ENCODE results near the gene FGFR2. TPM values are rescaled to one million over a fixed set of nuclear protein-coding genes. Genes with fewer than 3 reads are reported as not detected.

Gene FGFR2
- total and polyA plus RNA-seq, 9 of the 15 experiments (the other 6 are each of a cell fraction or from before 2014, with no cell fraction given) = 0.20 TPM; not detected in 8

DNA sequence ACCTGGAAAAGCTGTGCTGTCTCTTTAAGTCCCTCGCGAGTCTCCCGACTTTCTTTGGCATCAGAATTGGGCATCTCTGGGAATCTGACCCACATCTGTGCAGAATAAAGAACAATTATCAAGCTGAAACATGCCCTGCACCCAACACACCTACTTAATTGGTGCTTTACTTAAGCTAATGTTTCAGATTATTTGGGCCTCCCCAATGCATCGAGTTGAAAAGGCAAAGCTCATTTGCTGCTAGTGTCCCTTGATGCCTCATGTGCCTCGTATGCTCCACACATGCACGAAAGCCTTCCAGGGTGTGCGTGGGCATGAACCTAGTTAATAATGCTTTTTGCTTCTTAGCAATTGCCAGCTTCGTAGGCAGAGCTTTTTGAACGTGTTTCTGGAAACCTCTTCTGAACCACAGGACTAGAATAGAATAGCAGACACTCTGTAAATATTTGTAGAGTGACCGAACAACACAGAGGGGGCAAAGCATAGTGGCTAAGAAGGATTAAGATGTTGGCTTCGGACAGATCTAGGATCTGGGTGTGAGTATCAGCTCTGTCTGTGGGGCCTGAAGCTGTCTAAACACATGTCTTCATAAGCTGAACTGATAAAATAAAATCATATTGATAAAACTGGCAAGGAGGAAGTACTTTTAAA is 26.7 kb upstream of the FGFR2 start (continued):
- TF ChIP-seq ZNF324 (CRISPR knock-in tag; IDR thresholded peaks at IDR 0.05) (no peak), ZNF584 (CRISPR knock-in tag; IDR thresholded peaks at IDR 0.05; ENCODE audit: low read depth) (no peak), NFIC (IDR thresholded peaks at IDR 0.05) (no peak), MAFK (IDR thresholded peaks at IDR 0.05; ENCODE audit: low read length) (no peak), FOXA3 (CRISPR knock-in tag; conservative IDR thresholded peaks at IDR 0.05 in 1 of 2, IDR thresholded peaks at IDR 0.05 in 1 of 2) (no peak)
- TF ChIP-seq, protein P1, sequence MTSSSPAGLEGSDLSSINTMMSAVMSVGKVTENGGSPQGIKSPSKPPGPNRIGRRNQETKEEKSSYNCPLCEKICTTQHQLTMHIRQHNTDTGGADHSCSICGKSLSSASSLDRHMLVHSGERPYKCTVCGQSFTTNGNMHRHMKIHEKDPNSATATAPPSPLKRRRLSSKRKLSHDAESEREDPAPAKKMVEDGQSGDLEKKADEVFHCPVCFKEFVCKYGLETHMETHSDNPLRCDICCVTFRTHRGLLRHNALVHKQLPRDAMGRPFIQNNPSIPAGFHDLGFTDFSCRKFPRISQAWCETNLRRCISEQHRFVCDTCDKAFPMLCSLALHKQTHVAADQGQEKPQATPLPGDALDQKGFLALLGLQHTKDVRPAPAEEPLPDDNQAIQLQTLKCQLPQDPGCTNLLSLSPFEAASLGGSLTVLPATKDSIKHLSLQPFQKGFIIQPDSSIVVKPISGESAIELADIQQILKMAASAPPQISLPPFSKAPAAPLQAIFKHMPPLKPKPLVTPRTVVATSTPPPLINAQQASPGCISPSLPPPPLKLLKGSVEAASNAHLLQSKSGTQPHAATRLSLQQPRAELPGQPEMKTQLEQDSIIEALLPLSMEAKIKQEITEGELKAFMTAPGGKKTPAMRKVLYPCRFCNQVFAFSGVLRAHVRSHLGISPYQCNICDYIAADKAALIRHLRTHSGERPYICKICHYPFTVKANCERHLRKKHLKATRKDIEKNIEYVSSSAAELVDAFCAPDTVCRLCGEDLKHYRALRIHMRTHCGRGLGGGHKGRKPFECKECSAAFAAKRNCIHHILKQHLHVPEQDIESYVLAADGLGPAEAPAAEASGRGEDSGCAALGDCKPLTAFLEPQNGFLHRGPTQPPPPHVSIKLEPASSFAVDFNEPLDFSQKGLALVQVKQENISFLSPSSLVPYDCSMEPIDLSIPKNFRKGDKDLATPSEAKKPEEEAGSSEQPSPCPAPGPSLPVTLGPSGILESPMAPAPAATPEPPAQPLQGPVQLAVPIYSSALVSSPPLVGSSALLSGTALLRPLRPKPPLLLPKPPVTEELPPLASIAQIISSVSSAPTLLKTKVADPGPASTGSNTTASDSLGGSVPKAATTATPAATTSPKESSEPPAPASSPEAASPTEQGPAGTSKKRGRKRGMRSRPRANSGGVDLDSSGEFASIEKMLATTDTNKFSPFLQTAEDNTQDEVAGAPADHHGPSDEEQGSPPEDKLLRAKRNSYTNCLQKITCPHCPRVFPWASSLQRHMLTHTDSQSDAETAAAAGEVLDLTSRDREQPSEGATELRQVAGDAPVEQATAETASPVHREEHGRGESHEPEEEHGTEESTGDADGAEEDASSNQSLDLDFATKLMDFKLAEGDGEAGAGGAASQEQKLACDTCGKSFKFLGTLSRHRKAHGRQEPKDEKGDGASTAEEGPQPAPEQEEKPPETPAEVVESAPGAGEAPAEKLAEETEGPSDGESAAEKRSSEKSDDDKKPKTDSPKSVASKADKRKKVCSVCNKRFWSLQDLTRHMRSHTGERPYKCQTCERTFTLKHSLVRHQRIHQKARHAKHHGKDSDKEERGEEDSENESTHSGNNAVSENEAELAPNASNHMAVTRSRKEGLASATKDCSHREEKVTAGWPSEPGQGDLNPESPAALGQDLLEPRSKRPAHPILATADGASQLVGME (CRISPR knock-in tag; IDR thresholded peaks at IDR 0.05) = no peak
- TF ChIP-seq, protein P2, sequence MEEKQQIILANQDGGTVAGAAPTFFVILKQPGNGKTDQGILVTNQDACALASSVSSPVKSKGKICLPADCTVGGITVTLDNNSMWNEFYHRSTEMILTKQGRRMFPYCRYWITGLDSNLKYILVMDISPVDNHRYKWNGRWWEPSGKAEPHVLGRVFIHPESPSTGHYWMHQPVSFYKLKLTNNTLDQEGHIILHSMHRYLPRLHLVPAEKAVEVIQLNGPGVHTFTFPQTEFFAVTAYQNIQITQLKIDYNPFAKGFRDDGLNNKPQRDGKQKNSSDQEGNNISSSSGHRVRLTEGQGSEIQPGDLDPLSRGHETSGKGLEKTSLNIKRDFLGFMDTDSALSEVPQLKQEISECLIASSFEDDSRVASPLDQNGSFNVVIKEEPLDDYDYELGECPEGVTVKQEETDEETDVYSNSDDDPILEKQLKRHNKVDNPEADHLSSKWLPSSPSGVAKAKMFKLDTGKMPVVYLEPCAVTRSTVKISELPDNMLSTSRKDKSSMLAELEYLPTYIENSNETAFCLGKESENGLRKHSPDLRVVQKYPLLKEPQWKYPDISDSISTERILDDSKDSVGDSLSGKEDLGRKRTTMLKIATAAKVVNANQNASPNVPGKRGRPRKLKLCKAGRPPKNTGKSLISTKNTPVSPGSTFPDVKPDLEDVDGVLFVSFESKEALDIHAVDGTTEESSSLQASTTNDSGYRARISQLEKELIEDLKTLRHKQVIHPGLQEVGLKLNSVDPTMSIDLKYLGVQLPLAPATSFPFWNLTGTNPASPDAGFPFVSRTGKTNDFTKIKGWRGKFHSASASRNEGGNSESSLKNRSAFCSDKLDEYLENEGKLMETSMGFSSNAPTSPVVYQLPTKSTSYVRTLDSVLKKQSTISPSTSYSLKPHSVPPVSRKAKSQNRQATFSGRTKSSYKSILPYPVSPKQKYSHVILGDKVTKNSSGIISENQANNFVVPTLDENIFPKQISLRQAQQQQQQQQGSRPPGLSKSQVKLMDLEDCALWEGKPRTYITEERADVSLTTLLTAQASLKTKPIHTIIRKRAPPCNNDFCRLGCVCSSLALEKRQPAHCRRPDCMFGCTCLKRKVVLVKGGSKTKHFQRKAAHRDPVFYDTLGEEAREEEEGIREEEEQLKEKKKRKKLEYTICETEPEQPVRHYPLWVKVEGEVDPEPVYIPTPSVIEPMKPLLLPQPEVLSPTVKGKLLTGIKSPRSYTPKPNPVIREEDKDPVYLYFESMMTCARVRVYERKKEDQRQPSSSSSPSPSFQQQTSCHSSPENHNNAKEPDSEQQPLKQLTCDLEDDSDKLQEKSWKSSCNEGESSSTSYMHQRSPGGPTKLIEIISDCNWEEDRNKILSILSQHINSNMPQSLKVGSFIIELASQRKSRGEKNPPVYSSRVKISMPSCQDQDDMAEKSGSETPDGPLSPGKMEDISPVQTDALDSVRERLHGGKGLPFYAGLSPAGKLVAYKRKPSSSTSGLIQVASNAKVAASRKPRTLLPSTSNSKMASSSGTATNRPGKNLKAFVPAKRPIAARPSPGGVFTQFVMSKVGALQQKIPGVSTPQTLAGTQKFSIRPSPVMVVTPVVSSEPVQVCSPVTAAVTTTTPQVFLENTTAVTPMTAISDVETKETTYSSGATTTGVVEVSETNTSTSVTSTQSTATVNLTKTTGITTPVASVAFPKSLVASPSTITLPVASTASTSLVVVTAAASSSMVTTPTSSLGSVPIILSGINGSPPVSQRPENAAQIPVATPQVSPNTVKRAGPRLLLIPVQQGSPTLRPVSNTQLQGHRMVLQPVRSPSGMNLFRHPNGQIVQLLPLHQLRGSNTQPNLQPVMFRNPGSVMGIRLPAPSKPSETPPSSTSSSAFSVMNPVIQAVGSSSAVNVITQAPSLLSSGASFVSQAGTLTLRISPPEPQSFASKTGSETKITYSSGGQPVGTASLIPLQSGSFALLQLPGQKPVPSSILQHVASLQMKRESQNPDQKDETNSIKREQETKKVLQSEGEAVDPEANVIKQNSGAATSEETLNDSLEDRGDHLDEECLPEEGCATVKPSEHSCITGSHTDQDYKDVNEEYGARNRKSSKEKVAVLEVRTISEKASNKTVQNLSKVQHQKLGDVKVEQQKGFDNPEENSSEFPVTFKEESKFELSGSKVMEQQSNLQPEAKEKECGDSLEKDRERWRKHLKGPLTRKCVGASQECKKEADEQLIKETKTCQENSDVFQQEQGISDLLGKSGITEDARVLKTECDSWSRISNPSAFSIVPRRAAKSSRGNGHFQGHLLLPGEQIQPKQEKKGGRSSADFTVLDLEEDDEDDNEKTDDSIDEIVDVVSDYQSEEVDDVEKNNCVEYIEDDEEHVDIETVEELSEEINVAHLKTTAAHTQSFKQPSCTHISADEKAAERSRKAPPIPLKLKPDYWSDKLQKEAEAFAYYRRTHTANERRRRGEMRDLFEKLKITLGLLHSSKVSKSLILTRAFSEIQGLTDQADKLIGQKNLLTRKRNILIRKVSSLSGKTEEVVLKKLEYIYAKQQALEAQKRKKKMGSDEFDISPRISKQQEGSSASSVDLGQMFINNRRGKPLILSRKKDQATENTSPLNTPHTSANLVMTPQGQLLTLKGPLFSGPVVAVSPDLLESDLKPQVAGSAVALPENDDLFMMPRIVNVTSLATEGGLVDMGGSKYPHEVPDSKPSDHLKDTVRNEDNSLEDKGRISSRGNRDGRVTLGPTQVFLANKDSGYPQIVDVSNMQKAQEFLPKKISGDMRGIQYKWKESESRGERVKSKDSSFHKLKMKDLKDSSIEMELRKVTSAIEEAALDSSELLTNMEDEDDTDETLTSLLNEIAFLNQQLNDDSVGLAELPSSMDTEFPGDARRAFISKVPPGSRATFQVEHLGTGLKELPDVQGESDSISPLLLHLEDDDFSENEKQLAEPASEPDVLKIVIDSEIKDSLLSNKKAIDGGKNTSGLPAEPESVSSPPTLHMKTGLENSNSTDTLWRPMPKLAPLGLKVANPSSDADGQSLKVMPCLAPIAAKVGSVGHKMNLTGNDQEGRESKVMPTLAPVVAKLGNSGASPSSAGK (IDR thresholded peaks at IDR 0.05) = no peak
- TF ChIP-seq, protein P3, sequence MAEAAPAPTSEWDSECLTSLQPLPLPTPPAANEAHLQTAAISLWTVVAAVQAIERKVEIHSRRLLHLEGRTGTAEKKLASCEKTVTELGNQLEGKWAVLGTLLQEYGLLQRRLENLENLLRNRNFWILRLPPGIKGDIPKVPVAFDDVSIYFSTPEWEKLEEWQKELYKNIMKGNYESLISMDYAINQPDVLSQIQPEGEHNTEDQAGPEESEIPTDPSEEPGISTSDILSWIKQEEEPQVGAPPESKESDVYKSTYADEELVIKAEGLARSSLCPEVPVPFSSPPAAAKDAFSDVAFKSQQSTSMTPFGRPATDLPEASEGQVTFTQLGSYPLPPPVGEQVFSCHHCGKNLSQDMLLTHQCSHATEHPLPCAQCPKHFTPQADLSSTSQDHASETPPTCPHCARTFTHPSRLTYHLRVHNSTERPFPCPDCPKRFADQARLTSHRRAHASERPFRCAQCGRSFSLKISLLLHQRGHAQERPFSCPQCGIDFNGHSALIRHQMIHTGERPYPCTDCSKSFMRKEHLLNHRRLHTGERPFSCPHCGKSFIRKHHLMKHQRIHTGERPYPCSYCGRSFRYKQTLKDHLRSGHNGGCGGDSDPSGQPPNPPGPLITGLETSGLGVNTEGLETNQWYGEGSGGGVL (CRISPR knock-in tag; IDR thresholded peaks at IDR 0.05) = no peak
